SK-N-MC (cell line): ENCODE results near the gene COQ10B.

Experiments used
- EZH2 ChIP-seq: fragments of 200-600 bp; sonication (generic); IDR thresholded peaks from one replicate; pipeline ENCODE4 v1.6.1; 2017; ENCODE audit warnings: antibody characterized with exemption
- FOXP2 ChIP-seq: optimal IDR thresholded peaks from 2 replicates; pipeline ENCODE3; 2011; ENCODE audit warnings: mild to moderate bottlenecking, moderate library complexity; ENCODE audit not compliant: insufficient read depth; ENCODE audit errors: extremely low read length, control extremely low read depth
- POLR2AphosphoS5 ChIP-seq: IDR thresholded peaks from 2 replicates; pipeline ENCODE4 v1.6.1; 2012; ENCODE audit warnings: mild to moderate bottlenecking, low read depth, low read length, borderline replicate concordance

DNA sequence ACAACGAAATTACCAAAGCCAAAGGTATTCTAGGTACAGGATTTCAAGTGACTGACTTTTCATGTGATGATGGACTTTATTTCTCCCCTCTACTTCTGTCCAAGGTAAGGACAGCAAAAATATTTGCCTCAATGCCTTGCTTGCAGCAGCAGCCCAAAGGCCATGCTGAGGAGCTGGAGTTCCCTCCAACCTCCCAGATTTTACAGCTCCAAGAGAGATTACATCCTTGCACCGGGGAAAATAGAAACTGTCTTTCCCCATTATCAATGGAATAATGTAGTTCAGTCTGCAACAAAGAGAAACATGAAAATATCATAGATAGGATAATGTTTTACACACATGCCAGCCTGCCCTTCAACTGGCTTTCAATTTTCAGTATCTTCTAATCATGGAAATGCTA is 32.8 kb downstream of the COQ10B start:
- TF ChIP-seq EZH2 (no peak), POLR2AphosphoS5 (no peak), FOXP2 (no peak)
